ENCODE data around the gene TIGD1.

GRCh38 chr2:232506709-232507108, 43.6 kb downstream of the TIGD1 start:
- TF ChIP-seq POLR2A (IDR thresholded peaks at IDR 0.05), result no peak
- TF ChIP-seq CTCF (IDR thresholded peaks at IDR 0.05), result no peak
